ENCODE data around the gene LSM5. TPM values are rescaled to one million over a fixed set of nuclear protein-coding genes. Genes with fewer than 3 reads are reported as not detected.

LSM5 gene
- total and polyA plus RNA-seq, 2 of the 4 experiments (the other 2 are of a cell fraction) = 5.0 to 26.5 TPM

DNA sequence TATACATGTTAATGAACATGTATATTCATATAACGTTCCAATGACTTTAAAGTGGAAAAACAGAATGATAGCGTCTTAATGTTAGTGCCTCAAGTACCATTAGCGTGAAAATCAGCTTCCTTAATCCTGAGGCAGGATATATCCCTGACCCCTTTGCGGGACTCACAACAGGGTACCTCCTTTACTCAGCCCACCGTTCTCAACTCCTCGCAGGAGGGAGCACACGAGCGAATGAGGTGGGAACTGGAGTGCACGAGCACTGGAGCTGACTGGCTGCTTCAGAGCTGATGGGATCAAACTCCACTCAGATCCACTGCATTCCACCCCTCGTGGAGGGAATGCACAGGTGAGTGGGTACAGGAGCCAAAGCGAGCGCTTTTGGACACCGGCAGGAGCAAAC lies 41.2 kb upstream of the LSM5 start:
- Histone ChIP-seq H2AK9ac (replicated peaks; ENCODE audit: low read depth, low read length, poor library complexity) (no peak overlapping the region), H4K5ac (ENCODE audit: low read depth, low read length) (no peak overlapping the region), H2AK5ac (ENCODE audit: low read depth, low read length) (no peak overlapping the region), H3K14ac (replicated peaks; ENCODE audit: low read depth, low read length) (no peak overlapping the region), H3K23ac (ENCODE audit: low read depth, low read length) (no peak overlapping the region), H3K9ac (ENCODE audit: low read depth, low read length) (no peak overlapping the region), H2AFZ (replicated peaks; ENCODE audit: low read length, poor library complexity) (no peak overlapping the region), H4K20me1 (ENCODE audit: insufficient read depth, low read length) (peaks cover 30% of the 10 kb centered on the region; the same call in 1 of the 2 replicates), H4K8ac (ENCODE audit: low read depth in 2 of 2, low read length in 2 of 2) (no peak overlapping the region), H4K91ac (ENCODE audit: insufficient read depth, low read depth, low read length) (no peak overlapping the region; the same call in 1 of the 2 replicates), H2BK5ac (ENCODE audit: low read depth, low read length, poor library complexity, severe bottlenecking) (no peak overlapping the region), H3K4me2 (ENCODE audit: low read depth, low read length) (no peak overlapping the region), H2BK120ac (ENCODE audit: low read depth, low read length) (no peak overlapping the region), H3K4me1 (ENCODE audit: control insufficient read depth, insufficient read depth, low read length) (peaks cover 2% of the 10 kb centered on the region; the same call in 1 of the 2 replicates), H3K4ac (ENCODE audit: low read depth, low read length) (no peak overlapping the region), H3K9me1 (ENCODE audit: insufficient read depth, low read length) (peaks cover 9% of the 10 kb centered on the region), H3K9me3 (ENCODE audit: control insufficient read depth, insufficient read depth, low read length) (no peaks in the 10 kb centered on the region), H3K27me3 (ENCODE audit: control insufficient read depth, insufficient read depth, low read length) (no peaks in the 10 kb centered on the region), H3K27ac (ENCODE audit: insufficient read depth, low read length) (no peak overlapping the region), H3K79me1 (ENCODE audit: low read depth in 1 of 2, low read length in 2 of 2) (peaks cover 36 to 74% of the 10 kb centered on the region in 2 experiments), H3K18ac (ENCODE audit: low read depth, low read length) (no peak overlapping the region), H3K56ac (ENCODE audit: extremely low read depth, insufficient read depth, low read length) (no peak overlapping the region), H2BK20ac (ENCODE audit: low read depth, low read length) (no peak overlapping the region), H2BK15ac (ENCODE audit: low read depth, low read length) (no peak overlapping the region), H3K36me3 (ENCODE audit: control insufficient read depth, insufficient read depth, low read length) (peaks cover 2% of the 10 kb centered on the region), H3K4me3 (ENCODE audit: insufficient read depth, low read depth, low read length) (no peak overlapping the region)
- no peak for ATAC-seq (ENCODE audit: low read depth)
- BruUV-seq (replicated peaks) = no TSS peak
- in situ Hi-C loops (cut with MboI; ENCODE audit: low sequenced_read_pairs) (no loop called here), dilution Hi-C loops (cut with HindIII; ENCODE audit: low sequenced_read_pairs, unreplicated experiment) (no loop called here), intact Hi-C loops (cut with micrococcal nuclease) (no loop called here)
- TF ChIP-seq POLR2A (IDR thresholded peaks at IDR 0.05; ENCODE audit: low read depth, low read length) = no peak
- ChIA-PET POLR2A (ENCODE audit: unreplicated experiment) (interaction anchor here (0.5 kb wide), 1 partner anchor 1905 kb away, joined by 3 read pairs; no protein-coding TSS in a partner anchor), CTCF (no interaction called here)
- DNase-seq = no peak
- WGBS, 2 experiments (ENCODE audit: extremely low coverage in 2 of 2, insufficient read length in 1 of 2) = 100% methylated on average over 1 of the region's 13 CpGs; no CpG with 5 or more reads in 1 of the 2 experiments
